HepG2 (cell line): Measurements from ENCODE around the gene KARS1.

Experiments used
- CTCF ChIP-seq: sonication (generic); formaldehyde crosslinking; IDR thresholded peaks from 2 replicates; pipeline ENCODE4 v1.5.0; 2020; ENCODE audit warnings: mild to moderate bottlenecking, missing genetic modification reagents, moderate library complexity
- HDAC2 ChIP-seq: sonication (generic); formaldehyde crosslinking; IDR thresholded peaks from 2 replicates; pipeline ENCODE4 v1.4.0; 2020; ENCODE audit warnings: missing genetic modification reagents
- IKZF4 ChIP-seq: sonication (generic); formaldehyde crosslinking; IDR thresholded peaks from 2 replicates; pipeline ENCODE4 v1.5.1; 2020; ENCODE audit warnings: borderline replicate concordance, mild to moderate bottlenecking, low read depth, missing genetic modification reagents; ENCODE audit errors: not compliant biosample characterization
- MED1 ChIP-seq: sonication (generic); formaldehyde crosslinking; IDR thresholded peaks from 2 replicates; pipeline ENCODE4 v1.4.0; 2020; ENCODE audit warnings: missing genetic modification reagents
- POLR2A ChIP-seq, 2 experiments: IDR thresholded peaks; 2 replicates each; pipeline ENCODE4 v1.6.1; 2011; ENCODE audit warnings: low read depth in 2 of 2, low read length in 2 of 2, mild to moderate bottlenecking in 1 of 2, moderate library complexity in 1 of 2; ENCODE audit not compliant: insufficient read depth in 1 of 2
- RFX1 ChIP-seq: fragments of 450-650 bp; IDR thresholded peaks from 2 replicates; pipeline ENCODE4 v1.6.1; 2017
- TF ChIP-seq, protein P1 (sequence below): IDR thresholded peaks from 2 replicates; pipeline ENCODE4 v1.6.1; 2016; ENCODE audit warnings: low read depth, borderline replicate concordance

GRCh38 chr16:75620326-75621169, 26.9 kb downstream of the KARS1 start:
- TF ChIP-seq CTCF (CRISPR knock-in tag) (no peak), MED1 (CRISPR knock-in tag) (no peak), HDAC2 (CRISPR knock-in tag) (no peak), IKZF4 (CRISPR knock-in tag) (no peak), RFX1 (no peak), POLR2A (IDR thresholded peaks at IDR 0.05; ENCODE audit: insufficient read depth in 1 of 2, low read depth in 2 of 2, low read length in 2 of 2) (no peak)
- TF ChIP-seq, protein P1, sequence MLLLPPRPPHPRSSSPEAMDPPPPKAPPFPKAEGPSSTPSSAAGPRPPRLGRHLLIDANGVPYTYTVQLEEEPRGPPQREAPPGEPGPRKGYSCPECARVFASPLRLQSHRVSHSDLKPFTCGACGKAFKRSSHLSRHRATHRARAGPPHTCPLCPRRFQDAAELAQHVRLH (CRISPR knock-in tag), result no peak
